GM03348 (cell line): Measurements from ENCODE around the gene TRPM3.

Experiments used
- DNase-seq: peaks from one replicate; pipeline ENCODE4 v3.0.0; 2012; ENCODE audit warnings: low spot score

The TRPM3 gene

GRCh38 chr9:70883963-70884793 is 237.2 kb downstream of the TRPM3 start:
- DNase-seq, result no peak

- DNase-seq, result no peak
These were observed 238.4 kb downstream of the TRPM3 start for GRCh38 chr9:70883056-70883455.

DNA sequence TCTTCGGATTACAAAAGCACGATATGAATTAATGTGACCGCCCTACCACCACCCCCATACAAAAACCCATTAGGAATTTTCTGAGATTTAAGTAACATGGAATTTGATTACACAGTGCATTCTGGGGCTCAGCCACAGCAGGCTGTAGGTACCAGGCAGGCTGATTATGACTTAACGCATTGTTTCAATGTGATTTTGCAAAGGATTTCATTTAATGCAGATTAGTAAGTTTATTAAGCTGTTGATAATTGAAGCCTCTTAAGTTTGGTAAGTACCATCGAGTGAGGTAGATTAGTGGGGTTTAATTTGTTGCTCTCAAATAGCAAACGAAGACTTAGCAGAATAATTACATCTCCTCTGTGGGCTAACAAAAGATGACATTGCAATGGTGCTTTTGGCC is 240.1 kb downstream of the TRPM3 start:
- DNase-seq, result no peak

GRCh38 chr9:70880535-70880934 is 240.9 kb downstream of the TRPM3 start:
- no peak for DNase-seq

- DNase-seq, result no peak
These were observed 242.8 kb downstream of the TRPM3 start for GRCh38 chr9:70878576-70878975.

DNA sequence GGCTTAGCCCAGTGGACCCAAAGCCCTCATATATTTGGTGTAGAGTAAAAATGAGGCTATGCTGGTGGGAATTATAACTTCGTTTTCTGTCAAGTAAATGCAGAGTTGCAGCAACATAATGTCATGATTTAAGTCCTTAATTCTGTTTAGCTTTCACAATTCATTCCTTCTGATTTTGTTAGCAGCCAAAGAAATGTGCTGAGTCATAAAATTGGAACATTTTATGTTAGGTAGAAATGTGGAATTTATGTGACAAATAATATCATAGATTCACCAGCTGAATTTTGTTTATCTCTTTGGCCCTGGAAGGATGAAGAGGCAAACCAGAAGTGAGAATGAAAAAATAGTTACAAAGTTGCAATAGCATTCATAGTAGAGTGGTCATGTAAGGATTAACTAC is 247.0 kb downstream of the TRPM3 start:
- DNase-seq, result no peak

GRCh38 chr9:70873506-70873905 is 247.9 kb downstream of the TRPM3 start:
- no peak for DNase-seq

GRCh38 chr9:70868661-70869652 is 252.5 kb downstream of the TRPM3 start:
- DNase-seq, result no peak

GRCh38 chr9:70868041-70868440 is 253.4 kb downstream of the TRPM3 start:
- DNase-seq, result no peak

DNA sequence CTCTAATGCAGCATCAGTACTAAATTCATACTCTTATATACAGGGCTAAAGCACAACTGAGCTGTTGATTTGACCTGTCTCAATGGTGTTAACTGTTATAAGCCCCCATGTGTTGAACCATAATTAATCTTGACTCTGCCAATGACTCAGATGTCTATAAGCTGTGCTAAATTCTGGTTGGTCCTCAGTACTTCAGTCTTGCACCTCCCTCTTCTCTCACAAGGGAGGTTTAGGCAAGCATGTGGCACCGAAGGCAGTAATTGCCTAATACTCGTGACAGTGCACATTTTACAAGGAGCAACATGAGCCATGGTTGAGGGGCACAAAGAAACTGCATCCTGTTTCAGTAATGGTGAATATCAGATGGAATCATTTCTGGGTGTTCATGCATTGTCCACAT is 255.9 kb downstream of the TRPM3 start:
- DNase-seq, result no peak

DNA sequence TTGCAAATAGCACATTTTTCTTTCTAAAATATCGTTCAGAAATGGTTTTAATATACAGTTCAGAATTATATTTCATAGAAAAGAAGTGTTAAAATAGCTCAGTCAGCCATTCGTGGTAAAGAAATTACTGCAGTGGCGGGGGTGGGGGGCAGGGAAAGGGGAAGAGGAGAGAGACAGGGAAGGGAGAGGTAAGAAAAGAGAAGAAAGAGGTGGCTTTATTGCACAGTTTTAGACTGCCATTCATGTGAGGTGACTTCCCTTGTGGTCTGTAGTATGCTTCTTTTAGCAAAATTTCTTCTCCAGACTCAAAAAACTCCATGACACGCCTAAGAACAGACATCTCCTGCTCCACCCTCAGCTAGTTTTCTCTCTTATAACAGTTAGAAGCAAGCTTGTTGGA is 259.6 kb downstream of the TRPM3 start:
- no peak for DNase-seq

GRCh38 chr9:70861376-70861775 is 260.0 kb downstream of the TRPM3 start:
- no peak for DNase-seq

DNA sequence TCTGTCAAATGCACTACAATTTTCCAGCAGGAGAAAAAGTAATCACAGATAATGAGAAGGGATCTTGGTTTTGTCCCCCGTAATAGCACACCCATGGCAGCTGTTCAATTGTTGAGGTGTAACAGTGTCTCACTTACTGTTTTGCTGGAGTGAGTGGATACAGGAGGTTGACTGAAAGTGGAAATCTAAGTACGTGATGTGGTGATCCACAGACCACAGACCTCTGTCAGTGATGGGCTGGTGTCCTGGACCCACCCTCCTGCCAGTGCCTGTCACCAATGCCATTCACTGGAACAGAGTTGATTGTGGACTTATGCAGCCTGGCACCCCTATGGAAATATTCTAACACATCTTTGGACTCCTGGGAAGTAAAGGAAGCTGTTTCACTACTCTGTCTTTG is 261.7 kb downstream of the TRPM3 start:
- DNase-seq, result no peak

DNA sequence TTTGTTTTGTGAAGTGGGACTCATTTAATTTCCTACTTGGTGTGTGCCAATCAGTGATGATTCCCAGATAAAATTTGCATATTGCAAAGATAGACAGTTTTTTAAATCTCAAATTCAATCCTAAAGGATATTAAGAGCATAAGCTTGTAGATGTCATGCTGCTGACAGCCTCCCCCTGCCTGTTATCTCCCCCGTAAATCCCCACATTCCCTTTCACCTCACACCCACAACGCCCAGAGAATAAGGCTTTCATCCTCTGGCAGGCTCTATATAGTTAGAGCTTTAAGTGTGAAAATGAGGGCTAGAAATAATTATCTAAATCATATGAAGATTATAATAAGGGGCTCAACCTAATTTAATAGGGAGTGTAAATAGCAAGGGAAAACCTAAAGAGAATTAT is 265.0 kb downstream of the TRPM3 start:
- no peak for DNase-seq

DNA sequence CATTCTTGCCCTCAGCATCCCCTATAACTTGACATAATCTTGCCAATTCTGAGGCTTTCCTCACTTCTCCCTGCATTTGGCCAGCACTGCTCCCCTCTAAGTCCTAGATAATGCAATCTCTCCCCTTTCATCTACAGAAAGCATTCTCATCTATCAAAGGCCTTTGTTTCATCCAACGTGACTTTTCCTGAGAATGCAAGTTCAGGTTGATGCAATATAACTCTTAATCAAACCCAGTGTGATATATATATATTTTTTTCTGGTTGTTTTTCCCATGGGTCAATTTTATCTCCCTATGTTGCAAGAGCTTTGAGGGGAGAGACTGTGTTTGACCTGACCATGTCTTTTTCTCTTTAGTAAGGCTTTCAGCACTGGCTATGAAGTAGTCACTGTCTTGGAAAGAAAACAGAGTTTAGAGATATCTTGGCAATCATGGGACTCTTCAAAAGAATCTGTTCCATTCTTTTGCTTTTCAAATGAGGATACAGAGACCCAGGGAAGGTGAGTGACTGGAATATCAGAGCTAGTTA is 268.6 kb downstream of the TRPM3 start:
- no peak for DNase-seq

GRCh38 chr9:70840266-70840665 is 281.2 kb downstream of the TRPM3 start:
- DNase-seq, result no peak

DNA sequence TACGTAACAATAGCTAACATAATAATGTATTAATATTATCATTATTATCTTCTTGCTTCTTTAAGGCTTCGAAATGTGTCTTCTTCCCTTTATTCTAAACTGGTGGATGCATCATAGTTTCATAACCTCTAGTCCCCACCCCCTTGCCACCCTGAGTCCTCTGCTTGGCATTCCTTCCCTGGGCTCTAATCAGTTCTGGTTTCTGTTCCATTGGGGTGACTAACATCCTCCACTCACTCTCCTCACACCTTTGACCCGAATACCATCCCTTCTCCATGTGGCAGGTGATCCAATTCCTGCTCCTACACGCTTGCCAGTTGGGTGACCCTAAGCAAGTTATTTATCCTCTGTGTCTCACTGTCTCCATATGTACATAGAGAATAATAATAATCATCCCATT is 286.1 kb downstream of the TRPM3 start:
- DNase-seq, result no peak

DNA sequence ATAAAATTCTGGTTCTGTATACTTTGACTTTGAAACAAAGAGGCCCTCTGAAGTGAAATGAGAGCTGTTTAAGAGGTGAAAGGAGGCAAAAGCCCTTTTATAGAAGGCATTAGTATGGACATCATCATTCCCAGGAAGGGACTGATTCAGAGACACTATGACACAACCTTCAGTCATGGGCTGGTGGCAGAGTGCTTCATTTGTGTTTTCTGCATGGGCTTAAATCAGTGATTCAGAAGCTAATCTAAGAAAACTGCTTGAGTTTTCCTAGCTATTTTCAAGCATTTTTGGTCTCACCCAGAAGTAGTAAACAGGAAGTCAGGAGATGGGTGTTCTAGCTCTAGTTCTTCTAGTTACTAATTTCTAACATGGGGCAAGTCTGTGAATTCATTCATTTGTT is 288.9 kb downstream of the TRPM3 start:
- DNase-seq, result no peak

DNA sequence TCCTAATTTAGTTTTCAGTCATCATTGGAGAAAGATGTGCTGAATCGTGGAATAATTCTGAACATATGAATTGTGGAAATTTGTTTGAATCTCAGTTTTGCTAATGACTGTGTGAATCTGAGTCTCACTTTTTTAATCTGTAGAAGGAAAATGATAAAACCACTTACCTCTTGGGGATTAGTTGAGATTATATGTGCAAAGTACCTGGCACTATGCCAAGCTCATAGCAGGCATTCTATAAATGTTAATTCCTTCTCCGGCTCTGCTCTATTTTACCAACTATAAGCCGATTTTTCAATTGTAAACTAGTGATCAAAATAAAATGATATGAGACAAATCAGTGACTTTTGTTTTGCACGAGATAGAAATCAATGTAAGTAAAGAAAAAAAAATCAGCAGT is 290.8 kb downstream of the TRPM3 start:
- no peak for DNase-seq

DNA sequence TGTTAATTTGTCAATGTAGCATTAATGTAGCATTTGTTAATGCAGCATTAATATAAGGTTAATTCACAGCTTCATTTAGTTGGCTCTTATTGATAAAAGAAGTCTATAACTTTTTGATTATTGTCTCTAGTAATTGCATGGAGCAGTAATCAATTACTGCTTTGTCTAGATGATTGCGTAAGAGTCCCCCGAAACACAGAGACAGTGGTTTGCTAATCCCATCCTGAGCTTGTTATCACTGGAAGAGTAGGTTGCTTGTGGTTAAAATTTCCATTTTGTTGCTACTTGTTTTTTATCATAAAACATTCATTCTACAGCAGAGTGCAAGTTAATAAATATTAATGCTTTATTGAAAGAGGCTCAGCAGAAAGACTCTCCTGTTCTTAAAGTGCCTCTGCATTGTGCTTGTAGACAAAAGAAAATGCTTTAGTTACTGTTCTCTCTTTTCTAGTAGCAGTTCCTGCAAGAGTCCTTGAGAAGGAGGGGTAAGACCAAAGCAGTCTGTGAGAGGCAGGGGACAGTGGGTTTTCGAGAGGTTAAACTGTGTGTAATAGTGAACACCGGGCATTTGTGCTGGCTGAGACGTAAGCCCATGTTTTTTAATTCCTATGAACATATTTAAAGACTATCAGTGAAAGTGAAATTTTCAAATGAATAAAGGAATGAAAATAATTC is 291.7 kb downstream of the TRPM3 start:
- DNase-seq, result no peak

DNA sequence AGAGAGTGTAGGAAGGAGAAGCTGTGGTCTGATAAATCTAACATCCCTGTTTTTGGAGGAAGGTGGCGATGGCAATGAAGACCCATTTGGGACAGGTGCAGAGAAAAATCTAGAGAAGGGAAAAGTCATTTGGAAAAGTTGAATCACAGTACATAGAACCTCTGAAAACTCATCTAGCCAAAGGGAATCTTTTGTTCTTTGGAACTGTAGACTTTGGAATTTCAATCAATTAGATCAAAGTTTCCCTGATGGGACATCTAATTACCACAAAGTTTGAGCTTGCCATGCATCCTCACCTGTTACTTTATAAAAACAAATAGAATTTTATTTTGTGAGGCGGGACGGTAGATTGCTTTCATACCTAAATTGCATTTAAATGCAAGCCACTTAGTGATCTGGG is 294.9 kb downstream of the TRPM3 start:
- DNase-seq, result no peak

GRCh38 chr9:70823284-70823683 is 298.1 kb downstream of the TRPM3 start:
- DNase-seq, result no peak
